Fibroblast of skin of scalp (primary cell): ENCODE data around the gene SUCLG2.

Experiments used
- DNase-seq: peaks from one replicate; pipeline ENCODE4 v3.0.0-alpha.2; 2013

Gene SUCLG2

GRCh38 chr3:67380118-67380517 is 274.3 kb downstream of the SUCLG2 start:
- DNase-seq = no peak

GRCh38 chr3:67377299-67377698 is 277.1 kb downstream of the SUCLG2 start:
- DNase-seq = peak; percentile 7

GRCh38 chr3:67376416-67376815 is 278.0 kb downstream of the SUCLG2 start:
- DNase-seq = no peak

- DNase-seq = no peak
Observed at GRCh38 chr3:67375976-67376375, 278.4 kb downstream of the SUCLG2 start.

GRCh38 chr3:67362686-67363085 is 291.7 kb downstream of the SUCLG2 start:
- DNase-seq = no peak

- no peak for DNase-seq
Observed at GRCh38 chr3:67361770-67362169, 292.6 kb downstream of the SUCLG2 start.

- DNase-seq = no peak
Observed at GRCh38 chr3:67361323-67361722, 293.1 kb downstream of the SUCLG2 start.

- peak; percentile 32 for DNase-seq
Observed at GRCh38 chr3:67357610-67358458, 296.6 kb downstream of the SUCLG2 start.

- peak; percentile 30 for DNase-seq
Observed at GRCh38 chr3:67349551-67350174, 304.7 kb downstream of the SUCLG2 start.

GRCh38 chr3:67346081-67346480 is 308.3 kb downstream of the SUCLG2 start:
- no peak for DNase-seq

- peak; percentile 2 for DNase-seq
Observed at GRCh38 chr3:67335813-67336212, 318.6 kb downstream of the SUCLG2 start.

- DNase-seq = no peak
Observed at GRCh38 chr3:67334588-67334987, 319.8 kb downstream of the SUCLG2 start.

- no peak for DNase-seq
Observed at GRCh38 chr3:67329358-67329757, 325.1 kb downstream of the SUCLG2 start.

- no peak for DNase-seq
Observed at GRCh38 chr3:67327582-67327981, 326.8 kb downstream of the SUCLG2 start.

- no peak for DNase-seq
Observed at GRCh38 chr3:67325231-67325630, 329.2 kb downstream of the SUCLG2 start.
